ENCODE measurements around the gene ASB8.
A peak's percentile ranks its signal among the peaks of the same experiment; 100 is the strongest.
"Not testable (repeated sequence)": the region's sequence is repeated elsewhere in the genome, so short reads cannot be mapped to it uniquely, and the experiment has no call there.

The ASB8 gene

GRCh38 chr12:48119078-48119833 is 38.1 kb downstream of the ASB8 start, which contains the start of gene PFKM:
Gene PFKM (plus strand): TSS chr12:48119364. CDS start chr12:48122775, 3,411 bp downstream.
- Mint-ChIP-seq H3K9me3 (no peaks in the 10 kb centered on the region), H3K27me3 (no peaks in the 10 kb centered on the region)

GRCh38 chr12:48118284-48118871 is 38.9 kb downstream of the ASB8 start:
- peak overlapping the region; percentile 99 for H3K4me3 Mint-ChIP-seq
- ATAC-seq (ENCODE audit: low read depth) (no peak), DNase-seq (ENCODE audit: low spot score in 2 of 2) (no peak)
- no peaks in the 10 kb centered on the region for H3K27me3 Mint-ChIP-seq
- H3K4me1 Mint-ChIP-seq: peaks cover 19% of the 10 kb centered on the region
- peak overlapping the region; percentile 93 for H3K27ac Mint-ChIP-seq
- H3K36me3 Mint-ChIP-seq: peaks cover 4% of the 10 kb centered on the region
- no peaks in the 10 kb centered on the region for H3K9me3 Mint-ChIP-seq

More at GRCh38 chr12:48119078-48119833, 38.1 kb downstream of the ASB8 start, which contains the start of gene PFKM:
- peaks cover 6% of the 10 kb centered on the region for H3K36me3 Mint-ChIP-seq
- peak within 1 kb of the TSS; percentile 99 for H3K4me3 Mint-ChIP-seq
- ATAC-seq (ENCODE audit: low read depth) (peak; percentile 95), DNase-seq (ENCODE audit: low spot score in 2 of 2) (peak; percentile 41 to 58)
- H3K4me1 Mint-ChIP-seq: peaks cover 19% of the 10 kb centered on the region
- H3K27ac Mint-ChIP-seq: peak within 1 kb of the TSS; percentile 93

DNA sequence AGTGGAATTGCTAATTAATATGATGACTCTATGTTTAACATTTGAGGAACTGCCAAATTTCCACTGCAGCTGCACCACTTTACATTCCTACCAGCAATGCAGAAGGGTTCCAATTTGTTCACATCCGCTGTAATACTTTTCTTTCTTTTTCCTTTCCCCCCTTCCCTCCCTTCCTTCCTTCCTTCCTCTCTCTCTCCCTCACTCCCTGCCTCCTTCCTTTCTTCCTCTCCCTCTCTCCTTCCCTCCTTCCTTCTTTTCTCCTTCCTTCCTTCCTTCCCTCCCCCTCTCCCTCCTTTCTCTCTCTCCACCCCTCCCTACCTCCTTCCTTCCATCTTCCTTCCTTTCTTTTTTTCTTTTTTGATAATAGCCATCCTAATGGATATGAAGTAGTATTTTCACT is 41.4 kb downstream of the ASB8 start:
- ATAC-seq (ENCODE audit: low read depth) (no peak), DNase-seq (ENCODE audit: low spot score in 2 of 2) (no peak)
- Mint-ChIP-seq H3K27me3 (no peaks in the 10 kb centered on the region), H3K27ac (no peak overlapping the region), H3K4me1 (peaks cover 15% of the 10 kb centered on the region), H3K36me3 (no peaks in the 10 kb centered on the region), H3K4me3 (no peak overlapping the region), H3K9me3 (no peaks in the 10 kb centered on the region)

DNA sequence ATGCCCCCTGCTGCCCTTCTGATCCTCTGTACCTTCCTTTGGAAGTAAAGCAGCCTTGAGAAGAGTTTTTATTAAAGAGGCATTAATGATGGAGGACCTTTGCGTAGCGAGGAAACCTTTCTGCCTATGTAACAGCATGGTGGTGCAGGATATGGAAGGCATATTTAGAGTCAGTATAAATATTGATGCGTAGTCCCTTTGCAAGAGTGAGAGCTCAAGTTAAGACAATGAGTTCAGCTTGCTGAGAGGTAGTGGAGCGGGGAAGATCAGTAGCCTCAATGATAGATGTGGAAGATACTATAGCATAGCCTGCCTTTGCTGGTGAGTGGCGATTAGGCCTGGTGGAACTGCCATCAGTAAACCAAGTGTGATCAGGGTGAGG is 46.0 kb downstream of the ASB8 start:
- H3K27ac Mint-ChIP-seq; H3K4me3 Mint-ChIP-seq; H3K36me3 Mint-ChIP-seq; ATAC-seq (ENCODE audit: low read depth); DNase-seq (ENCODE audit: low spot score in 2 of 2); H3K9me3 Mint-ChIP-seq; H3K27me3 Mint-ChIP-seq: not testable (repeated sequence)
- peaks cover 11% of the 10 kb centered on the region for H3K4me1 Mint-ChIP-seq

DNA sequence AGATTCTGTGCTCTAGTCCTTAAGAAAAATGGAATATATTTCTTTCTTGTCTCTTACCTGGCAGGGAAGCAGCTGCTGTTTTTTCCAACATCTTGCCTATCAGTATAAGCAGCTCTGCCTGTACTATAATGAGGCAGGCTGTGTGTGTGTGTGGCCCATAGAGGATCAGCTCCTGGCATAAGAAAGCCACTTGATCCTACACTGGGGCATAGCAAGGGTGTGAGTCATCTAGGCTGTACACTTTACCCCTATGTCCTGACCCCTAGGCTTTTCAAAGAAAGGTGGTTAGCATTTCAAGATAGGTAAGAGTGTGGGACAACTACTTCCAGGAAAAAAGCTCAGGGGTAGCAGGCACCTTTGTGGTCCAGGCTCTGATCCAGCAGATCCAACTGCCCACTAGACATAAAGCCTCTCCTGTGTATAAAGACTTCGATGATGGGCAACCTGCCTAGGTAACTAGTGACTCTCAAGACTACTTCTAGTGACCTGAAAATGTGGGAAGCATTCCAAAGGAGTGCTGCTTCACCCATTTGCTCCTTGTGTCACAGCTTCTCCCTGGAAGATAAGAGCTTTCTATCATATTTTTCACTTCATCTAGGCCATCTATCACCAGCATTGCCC is 46.5 kb downstream of the ASB8 start:
- H3K27me3 Mint-ChIP-seq: no peaks in the 10 kb centered on the region
- H3K9me3 Mint-ChIP-seq: no peaks in the 10 kb centered on the region
- H3K27ac Mint-ChIP-seq: no peak overlapping the region

DNA sequence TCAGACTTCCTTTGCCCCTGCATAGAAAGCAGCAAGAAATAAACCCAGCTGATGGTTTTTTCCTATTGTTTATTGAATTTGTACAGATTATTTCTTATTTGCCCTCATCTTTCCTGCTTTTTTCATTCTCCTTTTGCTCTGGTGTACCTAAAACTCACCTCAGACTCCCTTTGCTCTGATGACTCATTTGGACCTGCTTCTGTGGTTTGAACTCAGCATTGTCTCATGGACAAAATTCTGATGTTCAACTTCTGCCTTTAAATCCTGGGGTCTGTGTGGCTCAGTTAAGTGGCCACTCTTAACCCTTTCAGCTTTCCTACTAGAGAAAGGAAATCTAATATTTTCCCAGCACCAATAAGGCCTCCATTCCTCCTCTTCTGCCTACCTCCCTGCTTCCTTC is 47.9 kb downstream of the ASB8 start:
- ATAC-seq (ENCODE audit: low read depth) (no peak), DNase-seq (ENCODE audit: low spot score in 2 of 2) (no peak)
- Mint-ChIP-seq H3K4me3 (no peak overlapping the region), H3K27ac (no peak overlapping the region), H3K27me3 (no peaks in the 10 kb centered on the region), H3K36me3 (peaks cover 2% of the 10 kb centered on the region), H3K9me3 (no peaks in the 10 kb centered on the region), H3K4me1 (peaks cover 20% of the 10 kb centered on the region)

More for the DNA sequence above, 46.5 kb downstream of the ASB8 start:
- Mint-ChIP-seq H3K36me3 (no peaks in the 10 kb centered on the region), H3K4me3 (no peak overlapping the region), H3K4me1 (peaks cover 12% of the 10 kb centered on the region)
- no peak for DNase-seq (ENCODE audit: low spot score in 2 of 2)
- ATAC-seq (ENCODE audit: low read depth): no peak

DNA sequence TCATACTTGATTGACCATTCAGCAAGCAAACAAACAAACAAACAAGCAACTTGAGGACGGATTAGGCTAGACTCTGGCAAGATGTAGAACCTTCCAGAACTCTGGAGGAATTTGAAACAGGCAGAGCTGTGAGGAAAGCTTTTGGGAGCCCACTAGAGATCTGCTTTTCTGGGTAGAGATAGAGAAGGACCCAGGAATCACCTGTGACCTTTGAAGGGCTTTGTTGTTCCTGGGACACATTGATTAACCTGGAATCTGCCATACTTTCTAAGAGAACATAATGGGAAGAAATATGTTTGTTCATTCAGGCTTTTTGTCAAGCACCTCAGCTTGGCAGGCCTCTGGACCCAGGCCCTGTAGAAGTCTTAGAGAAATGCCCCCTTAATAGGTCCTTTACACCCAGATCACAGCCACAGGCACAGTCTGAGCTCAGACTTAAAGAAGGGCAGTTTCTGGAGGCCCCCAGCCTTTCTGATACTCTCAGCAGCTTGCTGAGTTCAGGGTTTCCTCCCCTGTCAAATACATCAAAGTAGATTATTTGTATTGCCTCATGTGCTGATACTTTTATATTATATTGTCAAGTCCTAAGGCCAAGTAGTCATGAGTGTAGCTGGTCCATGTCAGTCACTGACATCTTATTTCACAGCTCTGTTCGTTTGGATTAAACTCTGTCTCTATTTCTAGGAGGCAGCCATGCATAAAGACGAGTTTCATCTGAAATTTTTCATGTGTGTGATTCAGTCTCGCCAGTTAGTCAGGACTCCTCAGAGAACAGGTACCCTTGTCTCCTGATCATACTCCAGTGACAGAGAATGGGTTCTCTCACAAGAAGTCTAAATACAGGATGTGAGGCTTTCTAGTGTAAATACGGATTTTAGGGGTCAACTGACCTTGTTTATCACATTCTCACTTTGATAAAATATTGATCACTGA is 50.4 kb downstream of the ASB8 start:
- DNase-seq (ENCODE audit: low spot score in 2 of 2) (no peak), ATAC-seq (ENCODE audit: low read depth) (no peak)
- peaks cover 2% of the 10 kb centered on the region for H3K36me3 Mint-ChIP-seq
- peaks cover 29% of the 10 kb centered on the region for H3K4me1 Mint-ChIP-seq
- H3K9me3 Mint-ChIP-seq: no peaks in the 10 kb centered on the region
- peak overlapping the region; percentile 94 for H3K4me3 Mint-ChIP-seq
- no peaks in the 10 kb centered on the region for H3K27me3 Mint-ChIP-seq
- peak overlapping the region; percentile 99 for H3K27ac Mint-ChIP-seq

- H3K4me1 Mint-ChIP-seq: peaks cover 35% of the 10 kb centered on the region
- DNase-seq (ENCODE audit: low spot score in 2 of 2): peak; percentile 88 to 90
- peak; percentile 78 for ATAC-seq (ENCODE audit: low read depth)
- peak within 1 kb of the TSS; percentile 99 for H3K27ac Mint-ChIP-seq
- H3K36me3 Mint-ChIP-seq: peaks cover 2% of the 10 kb centered on the region
- peak within 1 kb of the TSS; percentile 94 for H3K4me3 Mint-ChIP-seq
- H3K27me3 Mint-ChIP-seq: no peaks in the 10 kb centered on the region
- no peaks in the 10 kb centered on the region for H3K9me3 Mint-ChIP-seq
These were observed 51.2 kb downstream of the ASB8 start, which contains the start of gene SENP1 for GRCh38 chr12:48105867-48106680. Gene SENP1 (minus strand): TSS chr12:48106079. CDS start chr12:48101472, 4,607 bp downstream.

- Mint-ChIP-seq H3K9me3 (no peaks in the 10 kb centered on the region), H3K27ac (peak overlapping the region; percentile 99), H3K4me1 (peaks cover 35% of the 10 kb centered on the region), H3K27me3 (no peaks in the 10 kb centered on the region), H3K4me3 (peak overlapping the region; percentile 94), H3K36me3 (peaks cover 2% of the 10 kb centered on the region)
- ATAC-seq (ENCODE audit: low read depth): peak; percentile 54
- peak; percentile 62 to 68 for DNase-seq (ENCODE audit: low spot score in 2 of 2)
These were observed 51.9 kb downstream of the ASB8 start for GRCh38 chr12:48105321-48105866.

DNA sequence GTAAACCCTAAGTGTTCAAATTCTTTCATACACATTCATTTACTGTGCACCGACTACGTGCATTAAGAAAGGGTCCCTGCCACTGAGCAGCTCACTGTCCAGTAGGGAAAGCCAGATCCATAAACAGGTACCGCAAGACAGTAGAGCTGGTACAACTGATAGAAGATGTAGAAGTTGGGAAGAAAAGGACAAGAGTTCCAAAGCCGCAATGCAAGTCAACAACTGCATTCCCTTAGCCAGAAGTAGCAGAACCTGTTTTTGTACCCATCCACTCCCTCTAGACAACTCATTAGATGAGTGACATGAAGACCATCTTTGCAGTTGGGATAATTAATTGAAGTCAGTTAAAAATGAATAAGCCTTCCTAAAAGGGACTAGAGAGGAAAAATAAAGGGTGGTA is 52.8 kb downstream of the ASB8 start:
- Mint-ChIP-seq H3K36me3 (peaks cover 3% of the 10 kb centered on the region), H3K9me3 (no peaks in the 10 kb centered on the region), H3K4me1 (peaks cover 32% of the 10 kb centered on the region), H3K4me3 (peak overlapping the region; percentile 94), H3K27me3 (no peaks in the 10 kb centered on the region), H3K27ac (peak overlapping the region; percentile 99)
- DNase-seq (ENCODE audit: low spot score in 2 of 2) (no peak), ATAC-seq (ENCODE audit: low read depth) (no peak)
